Regular cardiac myocyte (primary cell): Measurements from ENCODE around the gene MEDAG. TPM values are rescaled to one million over a fixed set of nuclear protein-coding genes. Genes with fewer than 3 reads are reported as not detected.

ENCODE experiments used
- total RNA-seq: library from RNA; depleted of rRNA; stranded (reverse); fragments of >200 nt; gene quantifications from 2 replicates; pipeline ENCODE4 v1.2.3, GENCODE V29; 2014

MEDAG gene
- 32.4 and 95.8 TPM in 2 replicates for total RNA-seq

GRCh38 chr13:30905932-30906383 lies at the start of gene MEDAG:
MEDAG (plus strand) TSS chr13:30906271; CDS start chr13:30906516, 245 bp downstream.

DNA sequence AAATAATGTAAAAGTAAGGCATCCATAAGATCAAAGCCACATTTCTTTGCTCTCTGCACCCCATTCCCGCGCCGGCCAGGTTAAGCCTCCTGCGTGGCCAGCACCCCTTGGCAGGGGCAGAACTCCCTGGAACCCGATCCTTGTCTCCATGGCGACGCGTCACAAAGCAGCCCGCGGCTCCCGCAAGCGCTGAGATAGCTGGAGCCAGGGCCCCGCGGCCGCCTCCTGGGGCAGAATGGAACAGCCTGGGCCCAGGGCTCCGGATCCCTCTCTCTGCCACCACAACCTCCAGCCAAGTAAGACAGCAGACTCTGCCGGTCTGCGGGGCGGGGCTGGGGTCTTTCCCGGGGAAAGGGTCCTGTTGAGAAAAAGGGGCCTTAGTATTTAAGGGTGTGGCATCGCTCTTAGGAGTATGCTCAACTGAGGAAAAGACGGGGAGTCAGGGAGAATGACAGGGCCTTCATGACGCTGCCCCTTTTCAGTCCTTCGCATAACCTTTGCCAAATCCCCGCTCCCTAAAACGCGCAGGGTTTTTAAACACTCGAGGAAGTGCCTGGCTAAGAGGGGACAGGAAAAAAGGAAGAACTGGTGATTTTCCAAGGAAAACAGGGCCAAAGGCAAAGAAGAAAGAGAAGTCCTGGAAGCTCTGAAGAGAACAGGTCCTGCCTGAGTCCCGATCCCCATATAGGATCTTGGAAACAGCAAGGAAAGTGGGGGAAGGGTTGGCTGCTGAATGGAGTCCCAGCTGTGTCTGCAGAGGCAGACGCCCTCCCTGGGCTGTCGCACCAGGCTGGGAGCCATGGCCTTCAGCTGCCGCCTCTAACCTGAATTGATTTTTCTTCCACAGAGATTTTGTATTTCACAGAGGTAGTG lies 26.6 kb downstream of the MEDAG start, which contains the start of gene TEX26:
TEX26 (plus strand) TSS at position 176 of the 873 bp plus-strand sequence; CDS start at position 236, 60 bp downstream.

Other genes starting within 250 kb of the MEDAG start
- under 0.01 and 0.28 TPM in 2 replicates for gene ALOX5AP, start 170.7 kb upstream of the MEDAG start, total RNA-seq
- under 0.01 and 0.56 TPM in 2 replicates for gene TEX26, start 26.4 kb downstream of the MEDAG start, total RNA-seq